A204.1 (cell line): ENCODE data around the gene BABAM2.
"Not testable (repeated sequence)": the region's sequence is repeated elsewhere in the genome, so short reads cannot be mapped to it uniquely, and the experiment has no call there.

Experiments
- FAIRE-seq: peaks from 2 replicates; lab custom pipeline; 2012; peaks lifted over from hg19 to GRCh38; lab: Jason Lieb, UNC

Gene BABAM2

GRCh38 chr2:27881815-27882583, 8.5 kb upstream of the BABAM2 start:
- not testable (repeated sequence) for FAIRE-seq

- not testable (repeated sequence) for FAIRE-seq
Measured at GRCh38 chr2:27882584-27882922, 8.0 kb upstream of the BABAM2 start.

GRCh38 chr2:27884601-27885000, 5.9 kb upstream of the BABAM2 start:
- FAIRE-seq = no peak

GRCh38 chr2:27885234-27885633, 5.3 kb upstream of the BABAM2 start:
- FAIRE-seq = no peak

- FAIRE-seq = no peak
Measured at GRCh38 chr2:27885661-27886060, 4.9 kb upstream of the BABAM2 start.

- no peak for FAIRE-seq
Measured at GRCh38 chr2:27886322-27886721, 4.2 kb upstream of the BABAM2 start.

- FAIRE-seq = no peak
Measured at GRCh38 chr2:27887111-27887510, 3.4 kb upstream of the BABAM2 start.

GRCh38 chr2:27887830-27888229, 2.7 kb upstream of the BABAM2 start:
- no peak for FAIRE-seq

GRCh38 chr2:27888790-27889189, 1.7 kb upstream of the BABAM2 start:
- FAIRE-seq = no peak

- no peak for FAIRE-seq
Measured at GRCh38 chr2:27889774-27890145, 769 bp upstream of the BABAM2 start.

- FAIRE-seq = no peak
Measured at GRCh38 chr2:27890924-27891672, 569 bp downstream of the BABAM2 start.

- FAIRE-seq = no peak
Measured at GRCh38 chr2:27891673-27892105, 1.2 kb downstream of the BABAM2 start.

GRCh38 chr2:27893006-27893405, 2.5 kb downstream of the BABAM2 start:
- FAIRE-seq = no peak

- FAIRE-seq = no peak
Measured at GRCh38 chr2:27897717-27898116, 7.2 kb downstream of the BABAM2 start.

GRCh38 chr2:27901234-27901633, 10.7 kb downstream of the BABAM2 start:
- no peak for FAIRE-seq

GRCh38 chr2:27902098-27902497, 11.6 kb downstream of the BABAM2 start:
- FAIRE-seq = no peak

GRCh38 chr2:27903018-27903417, 12.5 kb downstream of the BABAM2 start:
- FAIRE-seq = no peak

GRCh38 chr2:27903649-27904404, 13.3 kb downstream of the BABAM2 start:
- FAIRE-seq = no peak

- FAIRE-seq = no peak
Measured at GRCh38 chr2:27904405-27904665, 13.8 kb downstream of the BABAM2 start.

- FAIRE-seq = no peak
Measured at GRCh38 chr2:27906074-27906473, 15.5 kb downstream of the BABAM2 start.

- FAIRE-seq = no peak
Measured at GRCh38 chr2:27907547-27907946, 17.0 kb downstream of the BABAM2 start.

GRCh38 chr2:27909901-27910300, 19.4 kb downstream of the BABAM2 start:
- FAIRE-seq = no peak

GRCh38 chr2:27911458-27912210, 21.1 kb downstream of the BABAM2 start:
- FAIRE-seq = no peak
